B cell (primary cell): ENCODE results near the gene SHPK. TPM values are rescaled to one million over a fixed set of nuclear protein-coding genes. Genes with fewer than 3 reads are reported as not detected.

Experiments
- ATAC-seq: fragments of 200-7000 bp; cut with Tn5 transposase; one replicate; pipeline ENCODE4 v1.10.0; 2021; ENCODE audit warnings: low read depth, mild to moderate bottlenecking, moderate number of reproducible peaks, moderate library complexity
- CTCF ChIA-PET: fragments of 350-600 bp; sonication (Branson Sonifier 250); formaldehyde crosslinking; loops from one replicate; lab custom pipeline; 2021; ENCODE audit warnings: antibody characterized with exemption, inconsistent platforms; lab: Charles Lee
- POLR2A ChIA-PET: fragments of 350-600 bp; sonication (Branson Sonifier 250); formaldehyde crosslinking; loops from one replicate; lab custom pipeline; 2021; ENCODE audit warnings: antibody characterized with exemption; lab: Charles Lee
- DNase-seq: peaks from one replicate; pipeline ENCODE4 v3.0.0; 2013
- H2AFZ ChIP-seq: 2 replicates; pipeline ENCODE4 v1.6.1; 2012; ENCODE audit warnings: mild to moderate bottlenecking, low read depth, low read length; ENCODE audit not compliant: insufficient read depth, poor library complexity, severe bottlenecking
- H3K27ac ChIP-seq, 2 donors: 1 replicate in 1 of 2; 2 replicates in 1 of 2; pipeline ENCODE4 v1.5.1; 2012 to 2013; ENCODE audit warnings: low read length in 2 of 2, mild to moderate bottlenecking in 2 of 2, moderate library complexity in 1 of 2
- H3K27me3 ChIP-seq, 4 experiments: fragments of 200-600 bp in 1 of 4; sonication (generic) in 1 of 4; replicated peaks in 1 of 4; 1 replicate in 2 of 4; 2 replicates in 2 of 4; pipeline versions ENCODE4 v1.6.1 to v1.7.0; 2013 to 2016; ENCODE audit warnings: low read length in 3 of 4, mild to moderate bottlenecking in 2 of 4, mixed read lengths in 1 of 4, moderate library complexity in 1 of 4; ENCODE audit not compliant: insufficient read depth in 4 of 4, control insufficient read depth in 3 of 4; ENCODE audit errors: control extremely low read depth in 1 of 4
- H3K36me3 ChIP-seq, 2 experiments: replicated peaks in 1 of 2; 1 replicate in 1 of 2; 2 replicates in 1 of 2; pipeline versions ENCODE4 v1.6.1 to v1.7.1; 2013; ENCODE audit warnings: low read length in 1 of 2; ENCODE audit not compliant: insufficient read depth in 2 of 2, control insufficient read depth in 1 of 2; ENCODE audit errors: control extremely low read depth in 1 of 2, extremely low read depth in 1 of 2
- H3K4me1 ChIP-seq, 2 donors: fragments of 200-600 bp in 1 of 2; sonication (generic) in 1 of 2; 1 replicate in 1 of 2; 2 replicates in 1 of 2; pipeline versions ENCODE4 v1.5.1 to v1.6.1; 2013 to 2017; ENCODE audit warnings: low read length in 2 of 2; ENCODE audit not compliant: control insufficient read depth in 2 of 2, insufficient read depth in 2 of 2
- H3K4me2 ChIP-seq: replicated peaks from 2 replicates; pipeline ENCODE3; 2012; ENCODE audit warnings: mild to moderate bottlenecking, low read depth, low read length; ENCODE audit not compliant: poor library complexity, severe bottlenecking
- H3K4me3 ChIP-seq, 5 experiments: fragments of 200-600 bp in 1 of 5; sonication (generic) in 1 of 5; 1 replicate in 3 of 5; 2 replicates in 2 of 5; pipeline versions ENCODE4 v1.5.1 to v1.7.0; 2011 to 2016; ENCODE audit warnings: low read length in 4 of 5, mild to moderate bottlenecking in 4 of 5, low read depth in 2 of 5, control low read depth in 1 of 5, moderate library complexity in 1 of 5; ENCODE audit not compliant: insufficient read depth in 1 of 5; ENCODE audit errors: control extremely low read depth in 1 of 5, extremely low read depth in 1 of 5
- H3K79me2 ChIP-seq: fragments of 200-600 bp; sonication (generic); one replicate; pipeline ENCODE4 v1.6.0; 2016; ENCODE audit warnings: low read length; ENCODE audit not compliant: control insufficient read depth, insufficient read depth
- H3K9ac ChIP-seq: fragments of 200-600 bp; sonication (generic); 2 replicates; pipeline ENCODE4 v1.6.1; 2017; ENCODE audit warnings: mild to moderate bottlenecking, low read length, moderate library complexity
- H3K9me3 ChIP-seq, 3 donors: one replicate each; pipeline versions ENCODE4 v1.6.1 to v1.7.1; 2013; ENCODE audit warnings: low read length in 2 of 3; ENCODE audit not compliant: control insufficient read depth in 2 of 3, insufficient read depth in 1 of 3; ENCODE audit errors: control extremely low read depth in 1 of 3
- H4K20me1 ChIP-seq: 2 replicates; pipeline ENCODE4 v1.6.0; 2012; ENCODE audit warnings: mild to moderate bottlenecking, low read length; ENCODE audit not compliant: insufficient read depth, control insufficient read depth, poor library complexity, severe bottlenecking
- H3K27ac Mint-ChIP-seq: one replicate; pipeline ENCODE4 v1.8.0; 2021; ENCODE audit warnings: mixed read lengths
- H3K27me3 Mint-ChIP-seq: one replicate; pipeline ENCODE4 v1.8.0; 2021; ENCODE audit warnings: mixed read lengths
- H3K4me1 Mint-ChIP-seq: one replicate; pipeline ENCODE4 v1.8.0; 2021; ENCODE audit warnings: mixed read lengths
- H3K4me3 Mint-ChIP-seq: one replicate; pipeline ENCODE4 v1.8.0; 2021; ENCODE audit warnings: mixed read lengths
- H3K9me3 Mint-ChIP-seq: one replicate; pipeline ENCODE4 v1.8.0; 2022; ENCODE audit warnings: mixed read lengths; ENCODE audit not compliant: insufficient read depth
- EZH2 ChIP-seq: IDR thresholded peaks from 2 replicates; pipeline ENCODE4 v1.6.1; 2012; ENCODE audit warnings: borderline replicate concordance, low read depth, mild to moderate bottlenecking, moderate library complexity, low read length; ENCODE audit not compliant: insufficient read depth, poor library complexity, severe bottlenecking
- WGBS: methylation state at CpG from one replicate; pipeline ENCODE4 v1.1.5; 2013; ENCODE audit warnings: missing lambda C conversion rate; ENCODE audit not compliant: insufficient coverage; 5-methylcytosine and 5-hydroxymethylcytosine counted together
- intact Hi-C: fragments of 100-400 bp; cut with micrococcal nuclease; formaldehyde crosslinking; loops from one replicate; pipeline ENCODE4 v1.10.0; 2022
- polyA plus RNA-seq: library from polyadenylated mRNA; depleted of rRNA; stranded (reverse); fragments of >200 nt; gene quantifications from 2 replicates; pipeline ENCODE4 v1.2.3, GENCODE V29; 2012
- total RNA-seq, 2 donors: library from RNA; stranded (reverse); fragments of 120-200 nt in 1 of 2; gene quantifications; 1 replicate in 1 of 2; 2 replicates in 1 of 2; pipeline versions ENCODE4 v1.2.3 to v1.2.4, GENCODE V29; 2013 to 2022
- TF ChIP-seq, protein P1 (sequence below): fragments of 200-600 bp; IDR thresholded peaks from one replicate; pipeline ENCODE4 v1.8.0; 2022; ENCODE audit warnings: antibody characterized with exemption, mild to moderate bottlenecking

The SHPK gene
- total and polyA plus RNA-seq, 2 donors (not counting 1 experiment from before 2014, with no cell fraction given) = 5.9 to 16.1 TPM

DNA sequence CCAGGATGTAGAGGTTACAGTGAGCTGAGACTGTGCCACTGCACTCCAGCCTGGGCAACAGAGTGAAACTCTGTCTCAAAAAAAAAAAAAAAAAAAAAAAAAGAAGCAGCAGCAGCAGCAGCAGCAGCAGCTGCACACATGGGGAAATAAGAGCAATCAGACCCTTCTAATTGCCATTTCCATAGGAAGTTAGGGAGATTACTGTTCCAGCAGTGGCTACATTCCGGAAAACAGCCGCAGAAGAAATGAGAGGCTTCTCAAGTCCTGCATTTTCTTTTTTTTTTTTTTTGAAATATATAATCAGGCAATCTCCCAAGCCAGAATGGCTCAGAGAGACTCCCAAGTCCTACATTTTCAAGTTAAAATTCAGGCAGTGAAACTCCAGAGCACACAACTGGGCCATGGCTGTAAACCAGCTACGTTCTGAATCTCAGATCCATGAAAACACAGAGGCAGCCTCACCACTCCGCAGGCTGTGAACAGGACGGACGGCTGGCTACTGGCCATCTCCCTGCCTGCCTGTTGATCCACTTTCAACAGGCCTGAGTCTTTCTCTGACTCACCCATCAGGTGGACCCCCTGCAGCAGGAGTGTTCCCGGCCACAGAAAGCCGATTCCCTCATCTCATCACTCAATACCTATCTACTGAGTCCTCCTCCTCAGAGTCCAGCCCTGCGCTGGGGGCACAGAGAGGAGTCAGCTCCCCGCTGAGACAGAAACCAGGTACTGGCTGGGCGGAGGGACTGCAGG lies 41.8 kb downstream of the SHPK start:
- H3K9me3 Mint-ChIP-seq = no peaks in the 10 kb centered on the region
- DNase-seq (no peak), ATAC-seq (no peak)
- TF ChIP-seq, protein P1, sequence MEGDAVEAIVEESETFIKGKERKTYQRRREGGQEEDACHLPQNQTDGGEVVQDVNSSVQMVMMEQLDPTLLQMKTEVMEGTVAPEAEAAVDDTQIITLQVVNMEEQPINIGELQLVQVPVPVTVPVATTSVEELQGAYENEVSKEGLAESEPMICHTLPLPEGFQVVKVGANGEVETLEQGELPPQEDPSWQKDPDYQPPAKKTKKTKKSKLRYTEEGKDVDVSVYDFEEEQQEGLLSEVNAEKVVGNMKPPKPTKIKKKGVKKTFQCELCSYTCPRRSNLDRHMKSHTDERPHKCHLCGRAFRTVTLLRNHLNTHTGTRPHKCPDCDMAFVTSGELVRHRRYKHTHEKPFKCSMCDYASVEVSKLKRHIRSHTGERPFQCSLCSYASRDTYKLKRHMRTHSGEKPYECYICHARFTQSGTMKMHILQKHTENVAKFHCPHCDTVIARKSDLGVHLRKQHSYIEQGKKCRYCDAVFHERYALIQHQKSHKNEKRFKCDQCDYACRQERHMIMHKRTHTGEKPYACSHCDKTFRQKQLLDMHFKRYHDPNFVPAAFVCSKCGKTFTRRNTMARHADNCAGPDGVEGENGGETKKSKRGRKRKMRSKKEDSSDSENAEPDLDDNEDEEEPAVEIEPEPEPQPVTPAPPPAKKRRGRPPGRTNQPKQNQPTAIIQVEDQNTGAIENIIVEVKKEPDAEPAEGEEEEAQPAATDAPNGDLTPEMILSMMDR = no peak
- TF ChIP-seq EZH2 = no peak
- intact Hi-C loops = no loop called here
- Histone ChIP-seq H3K9me3 (no peaks in the 10 kb centered on the region), H4K20me1 (no peaks in the 10 kb centered on the region), H3K4me2 (no peak overlapping the region), H3K79me2 (no peaks in the 10 kb centered on the region), H2AFZ (no peak overlapping the region), H3K36me3 (no peaks in the 10 kb centered on the region), H3K4me3 (no peak overlapping the region), H3K27ac (no peak overlapping the region), H3K9ac (no peak overlapping the region), H3K4me1 (peaks cover 0 to 7% of the 10 kb centered on the region in 2 donors), H3K27me3 (no peaks in the 10 kb centered on the region)
- H3K4me1 Mint-ChIP-seq = peaks cover 7% of the 10 kb centered on the region
- 96% methylated on average over 9 of the region's 11 CpGs for WGBS
- ChIA-PET CTCF (interaction anchor here (0.6 kb wide), 1 partner anchor 1547 kb away, joined by 3 read pairs; no protein-coding TSS in a partner anchor), POLR2A (no interaction called here)
- H3K27ac Mint-ChIP-seq = no peak overlapping the region
- H3K4me3 Mint-ChIP-seq = no peak overlapping the region
- no peaks in the 10 kb centered on the region for H3K27me3 Mint-ChIP-seq

DNA sequence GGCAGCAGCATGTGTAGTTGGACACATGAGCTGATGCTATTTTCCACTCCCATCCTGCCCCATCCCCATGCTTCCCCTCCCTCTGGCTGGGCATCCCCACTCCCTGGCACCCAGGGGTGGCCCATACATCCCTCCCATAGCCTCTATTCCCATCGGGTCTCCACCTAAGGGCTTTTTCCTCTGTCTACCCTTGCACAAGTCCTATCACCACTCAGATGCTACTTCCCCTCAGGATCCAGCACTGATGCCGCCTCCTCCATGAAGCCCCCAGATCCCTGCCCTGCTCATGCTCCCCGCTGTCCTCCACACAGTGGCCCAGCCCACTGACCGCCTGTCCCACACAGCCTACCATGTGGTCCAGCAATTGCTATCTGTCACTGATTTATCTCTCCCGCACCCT lies 42.7 kb downstream of the SHPK start:
- Histone ChIP-seq H3K79me2 (no peaks in the 10 kb centered on the region), H3K27me3 (no peaks in the 10 kb centered on the region), H3K9me3 (no peaks in the 10 kb centered on the region), H3K4me2 (no peak overlapping the region), H3K4me1 (peaks cover 0 to 7% of the 10 kb centered on the region in 2 donors), H3K27ac (no peak overlapping the region), H4K20me1 (no peaks in the 10 kb centered on the region), H3K4me3 (no peak overlapping the region), H3K36me3 (no peaks in the 10 kb centered on the region), H3K9ac (no peak overlapping the region), H2AFZ (no peak overlapping the region)
- Mint-ChIP-seq H3K27ac (no peak overlapping the region), H3K9me3 (no peaks in the 10 kb centered on the region), H3K27me3 (no peaks in the 10 kb centered on the region), H3K4me3 (no peak overlapping the region), H3K4me1 (peaks cover 7% of the 10 kb centered on the region)
- DNase-seq = no peak
- POLR2A ChIA-PET = no interaction called here
- intact Hi-C loops = no loop called here
- 90% methylated on average over 5 of the region's 5 CpGs for WGBS
- CTCF ChIA-PET = interaction anchor here (2.8 kb wide), 1 partner anchor 9 kb away, joined by 9 read pairs; no protein-coding TSS in a partner anchor
- no peak for ATAC-seq
- TF ChIP-seq EZH2 = no peak
- TF ChIP-seq, protein P1 = no peak
